Right lobe of liver (tissue), 6 donors: Measurements from ENCODE around the gene CCNH. TPM values are rescaled to one million over a fixed set of nuclear protein-coding genes. Genes with fewer than 3 reads are reported as not detected.

Experiments used
- ATAC-seq, 4 donors: fragments of 200-7000 bp; cut with Tn5 transposase; one replicate each; pipeline ENCODE4 v1.9.1; 2020; ENCODE audit warnings: mild to moderate bottlenecking in 4 of 4, moderate library complexity in 4 of 4
- DNase-seq, 3 donors: peaks; one replicate each; pipeline ENCODE4 v3.0.0-alpha.2; 2020
- H3K27ac ChIP-seq, 3 donors: fragments of 200-600 bp; one replicate each; pipeline ENCODE4 v1.8.0; 2022
- H3K27me3 ChIP-seq, 2 donors: fragments of 200-600 bp; one replicate each; pipeline ENCODE4 v1.8.0; 2022
- H3K36me3 ChIP-seq, 4 donors: fragments of 200-600 bp; sonication (generic) in 1 of 4; one replicate each; pipeline versions ENCODE4 v1.5.1 to v1.8.0; 2017 to 2022; ENCODE audit warnings: control low read depth in 1 of 4
- H3K4me1 ChIP-seq, 4 donors: fragments of 200-600 bp; sonication (generic) in 1 of 4; one replicate each; pipeline versions ENCODE4 v1.5.1 to v1.8.0; 2017 to 2022; ENCODE audit warnings: control low read depth in 1 of 4
- H3K4me3 ChIP-seq, 3 donors: fragments of 200-600 bp; one replicate each; pipeline ENCODE4 v1.8.0; 2022
- H3K9me3 ChIP-seq, 4 donors: fragments of 200-600 bp; sonication (generic) in 1 of 4; one replicate each; pipeline versions ENCODE4 v1.5.1 to v1.8.0; 2017 to 2022; ENCODE audit warnings: control low read depth in 1 of 4
- POLR2A ChIP-seq: fragments of 450-650 bp; IDR thresholded peaks from one replicate; pipeline ENCODE4 v1.6.1; 2017; ENCODE audit warnings: antibody characterized with exemption, mild to moderate bottlenecking
- WGBS: methylation state at CpG from one replicate; pipeline ENCODE4 v1.1.6; 2018; ENCODE audit warnings: low coverage, low lambda C conversion rate; ENCODE audit not compliant: insufficient coverage; ENCODE audit errors: missing lambda C conversion rate; 5-methylcytosine and 5-hydroxymethylcytosine counted together
- intact Hi-C, 2 donors: fragments of 100-400 bp; cut with DNase I; formaldehyde crosslinking; loops; one replicate each; pipeline versions ENCODE4 v1.11.2 to v1.14.1; 2022
- small RNA-seq, 2 experiments: library from RNA; depleted of rRNA; stranded (forward); fragments of <200 nt; gene quantifications; one replicate each; pipeline ENCODE3, GENCODE V24; 2016
- total RNA-seq, 6 experiments: library from RNA; depleted of rRNA in 2 of 6; stranded (reverse); fragments of >200 nt in 2 of 6; fragmentation: NEBNext Ultra II Directional in 3 of 6; extraction: Animal tissue kit (Norgen Biotek cat#: 25700) in 3 of 6; gene quantifications; one replicate each; pipeline versions ENCODE4 v1.1.0 to v1.2.4, GENCODE V29; 2016 to 2023
- TF ChIP-seq, protein P1 (sequence below), 4 donors: fragments of 200-600 bp in 3 of 4; fragments of 450-650 bp in 1 of 4; IDR thresholded peaks; one replicate each; pipeline versions ENCODE4 v1.5.1 to v1.8.0; 2016 to 2022; ENCODE audit warnings: antibody characterized with exemption in 4 of 4, mild to moderate bottlenecking in 2 of 4
- donor health status: DM: no; HTN: yes; CAD: no.
- donor health status: DM: no; HTN: no; CAD: no.
- donor health status: DM: no; HTN: no; CAD: no.
- donor health status: DM: no; HTN: yes; CAD: no.
- donor health status: DM: no; HTN: yes; CAD: no.

Gene CCNH
- total RNA-seq, 6 experiments from 2014 or later = 18.0 to 65.0 (median 19.3) TPM

- Histone ChIP-seq H3K27me3 (no peaks in the 10 kb centered on the region), H3K4me3 (no peak overlapping the region), H3K36me3 (peaks cover 0 to under 1% (median 0%) of the 10 kb centered on the region in 4 donors), H3K4me1 (no peaks in the 10 kb centered on the region), H3K9me3 (no peaks in the 10 kb centered on the region), H3K27ac (no peak overlapping the region)
- no peak for DNase-seq
- intact Hi-C loops = no loop called here
- 94% methylated on average over 1 of the region's 1 CpG for WGBS
- no peak for TF ChIP-seq POLR2A
- TF ChIP-seq, protein P1, sequence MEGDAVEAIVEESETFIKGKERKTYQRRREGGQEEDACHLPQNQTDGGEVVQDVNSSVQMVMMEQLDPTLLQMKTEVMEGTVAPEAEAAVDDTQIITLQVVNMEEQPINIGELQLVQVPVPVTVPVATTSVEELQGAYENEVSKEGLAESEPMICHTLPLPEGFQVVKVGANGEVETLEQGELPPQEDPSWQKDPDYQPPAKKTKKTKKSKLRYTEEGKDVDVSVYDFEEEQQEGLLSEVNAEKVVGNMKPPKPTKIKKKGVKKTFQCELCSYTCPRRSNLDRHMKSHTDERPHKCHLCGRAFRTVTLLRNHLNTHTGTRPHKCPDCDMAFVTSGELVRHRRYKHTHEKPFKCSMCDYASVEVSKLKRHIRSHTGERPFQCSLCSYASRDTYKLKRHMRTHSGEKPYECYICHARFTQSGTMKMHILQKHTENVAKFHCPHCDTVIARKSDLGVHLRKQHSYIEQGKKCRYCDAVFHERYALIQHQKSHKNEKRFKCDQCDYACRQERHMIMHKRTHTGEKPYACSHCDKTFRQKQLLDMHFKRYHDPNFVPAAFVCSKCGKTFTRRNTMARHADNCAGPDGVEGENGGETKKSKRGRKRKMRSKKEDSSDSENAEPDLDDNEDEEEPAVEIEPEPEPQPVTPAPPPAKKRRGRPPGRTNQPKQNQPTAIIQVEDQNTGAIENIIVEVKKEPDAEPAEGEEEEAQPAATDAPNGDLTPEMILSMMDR (IDR thresholded peaks at IDR 0.05) = no peak
- ATAC-seq = no peak
Measured at GRCh38 chr5:87347272-87347671, 65.5 kb downstream of the CCNH start.

Small RNA genes within 50 kb of the gene (small RNA-seq; reads per million reads assigned to genes)
- 0 reads per million in 2 experiments for gene RNU6-727P

Other genes starting within 250 kb of the CCNH start
- 1 to 10 TPM; 7.1 to 9.9 (median 8.7) TPM for gene RASA1, start 145.0 kb downstream of the CCNH start, total RNA-seq